ENCODE results near the gene PDE3B.

DNA sequence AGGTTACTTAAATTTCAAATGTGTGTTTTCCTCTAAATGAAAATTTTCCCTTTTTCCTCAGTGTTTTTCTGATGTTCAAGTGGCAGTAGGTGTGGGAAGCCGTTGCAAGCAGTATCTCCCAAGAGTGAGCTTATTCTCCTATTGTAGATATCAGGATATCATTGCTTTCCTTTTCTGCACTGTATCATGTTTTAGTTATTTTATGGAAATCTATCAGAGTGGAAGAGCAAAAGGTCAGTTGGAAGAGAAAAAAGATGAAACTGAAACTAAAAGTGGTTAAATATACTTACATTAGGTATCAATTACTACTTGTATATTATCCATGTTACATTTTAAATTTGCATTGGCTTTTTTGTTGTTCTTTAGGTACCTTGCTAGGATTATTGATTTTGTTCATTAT is 57.0 kb downstream of the PDE3B start:
- TF ChIP-seq, protein P1, sequence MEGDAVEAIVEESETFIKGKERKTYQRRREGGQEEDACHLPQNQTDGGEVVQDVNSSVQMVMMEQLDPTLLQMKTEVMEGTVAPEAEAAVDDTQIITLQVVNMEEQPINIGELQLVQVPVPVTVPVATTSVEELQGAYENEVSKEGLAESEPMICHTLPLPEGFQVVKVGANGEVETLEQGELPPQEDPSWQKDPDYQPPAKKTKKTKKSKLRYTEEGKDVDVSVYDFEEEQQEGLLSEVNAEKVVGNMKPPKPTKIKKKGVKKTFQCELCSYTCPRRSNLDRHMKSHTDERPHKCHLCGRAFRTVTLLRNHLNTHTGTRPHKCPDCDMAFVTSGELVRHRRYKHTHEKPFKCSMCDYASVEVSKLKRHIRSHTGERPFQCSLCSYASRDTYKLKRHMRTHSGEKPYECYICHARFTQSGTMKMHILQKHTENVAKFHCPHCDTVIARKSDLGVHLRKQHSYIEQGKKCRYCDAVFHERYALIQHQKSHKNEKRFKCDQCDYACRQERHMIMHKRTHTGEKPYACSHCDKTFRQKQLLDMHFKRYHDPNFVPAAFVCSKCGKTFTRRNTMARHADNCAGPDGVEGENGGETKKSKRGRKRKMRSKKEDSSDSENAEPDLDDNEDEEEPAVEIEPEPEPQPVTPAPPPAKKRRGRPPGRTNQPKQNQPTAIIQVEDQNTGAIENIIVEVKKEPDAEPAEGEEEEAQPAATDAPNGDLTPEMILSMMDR (IDR thresholded peaks at IDR 0.05): no peak
- no peak for TF ChIP-seq POLR2A (IDR thresholded peaks at IDR 0.05)

All from adrenal gland (tissue), 5 donors.